Measurements from ENCODE around the gene TMEM63A.

TMEM63A gene

DNA sequence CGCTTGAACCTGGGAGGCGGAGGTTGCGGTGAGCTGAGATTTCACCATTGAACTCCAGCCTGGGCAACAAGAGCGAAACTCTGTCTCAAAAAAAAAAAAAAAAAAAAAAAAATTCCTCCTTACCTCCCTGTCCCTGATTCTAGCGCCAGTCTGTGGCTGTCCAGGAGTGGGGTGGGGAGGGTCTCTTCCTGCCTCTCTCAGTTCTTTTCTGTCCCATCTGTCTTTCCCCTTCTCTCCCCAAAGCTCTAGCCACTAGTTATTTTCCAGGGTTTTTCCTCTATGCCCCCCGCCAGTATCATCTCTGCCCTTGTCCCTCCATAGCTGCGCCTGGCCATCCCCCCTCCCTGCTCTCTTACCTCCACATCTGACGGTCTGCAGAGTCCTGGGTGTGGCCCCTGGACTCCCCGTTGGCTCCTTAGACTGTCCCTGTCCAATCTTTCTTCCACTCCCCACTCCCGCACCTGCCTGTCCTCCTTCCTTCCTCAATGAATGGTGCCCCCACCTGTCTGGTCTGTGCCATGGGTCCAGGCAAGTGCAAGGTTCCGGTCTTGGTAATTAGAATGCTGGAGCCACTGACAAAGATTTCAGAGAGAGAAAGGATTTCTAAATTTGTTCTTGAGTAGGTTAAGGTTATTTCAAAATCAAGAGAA, 1.6 kb upstream of the TMEM63A start:
- Histone ChIP-seq H3K27me3 (ENCODE audit: insufficient read depth, low read length) (no peaks in the 10 kb centered on the region; the same call in 1 of the 2 replicates), H3K9ac (ENCODE audit: low read length) (no peak overlapping the region), H3K27ac (ENCODE audit: low read depth, low read length, poor library complexity, severe bottlenecking) (no peak overlapping the region), H3K9me3 (ENCODE audit: low read length) (no peaks in the 10 kb centered on the region), H3K36me3 (ENCODE audit: insufficient read depth, low read length) (no peaks in the 10 kb centered on the region), H2AFZ (ENCODE audit: low read length) (no peak overlapping the region), H3K9me2 (ENCODE audit: low read depth, low read length) (no peaks in the 10 kb centered on the region), H3K4me1 (ENCODE audit: insufficient read depth, low read length, severe bottlenecking) (peaks cover 31% of the 10 kb centered on the region), H3F3A (ENCODE audit: insufficient read depth, low read length) (no peaks in the 10 kb centered on the region), H4K20me1 (ENCODE audit: insufficient read depth, low read length) (no peaks in the 10 kb centered on the region), H3K4me2 (ENCODE audit: low read length) (no peak overlapping the region), H3K4me3 (ENCODE audit: low read depth, low read length, poor library complexity, severe bottlenecking) (no peak overlapping the region), H3K79me2 (ENCODE audit: insufficient read depth, low read length) (no peaks in the 10 kb centered on the region)
- TF ChIP-seq, protein P1, sequence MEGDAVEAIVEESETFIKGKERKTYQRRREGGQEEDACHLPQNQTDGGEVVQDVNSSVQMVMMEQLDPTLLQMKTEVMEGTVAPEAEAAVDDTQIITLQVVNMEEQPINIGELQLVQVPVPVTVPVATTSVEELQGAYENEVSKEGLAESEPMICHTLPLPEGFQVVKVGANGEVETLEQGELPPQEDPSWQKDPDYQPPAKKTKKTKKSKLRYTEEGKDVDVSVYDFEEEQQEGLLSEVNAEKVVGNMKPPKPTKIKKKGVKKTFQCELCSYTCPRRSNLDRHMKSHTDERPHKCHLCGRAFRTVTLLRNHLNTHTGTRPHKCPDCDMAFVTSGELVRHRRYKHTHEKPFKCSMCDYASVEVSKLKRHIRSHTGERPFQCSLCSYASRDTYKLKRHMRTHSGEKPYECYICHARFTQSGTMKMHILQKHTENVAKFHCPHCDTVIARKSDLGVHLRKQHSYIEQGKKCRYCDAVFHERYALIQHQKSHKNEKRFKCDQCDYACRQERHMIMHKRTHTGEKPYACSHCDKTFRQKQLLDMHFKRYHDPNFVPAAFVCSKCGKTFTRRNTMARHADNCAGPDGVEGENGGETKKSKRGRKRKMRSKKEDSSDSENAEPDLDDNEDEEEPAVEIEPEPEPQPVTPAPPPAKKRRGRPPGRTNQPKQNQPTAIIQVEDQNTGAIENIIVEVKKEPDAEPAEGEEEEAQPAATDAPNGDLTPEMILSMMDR (IDR thresholded peaks at IDR 0.05; ENCODE audit: low read length): peak; percentile 21; the same call in 1 of the 2 replicates
- TF ChIP-seq EZH2 (IDR thresholded peaks at IDR 0.05; ENCODE audit: borderline replicate concordance, low read length): no peak

DNA sequence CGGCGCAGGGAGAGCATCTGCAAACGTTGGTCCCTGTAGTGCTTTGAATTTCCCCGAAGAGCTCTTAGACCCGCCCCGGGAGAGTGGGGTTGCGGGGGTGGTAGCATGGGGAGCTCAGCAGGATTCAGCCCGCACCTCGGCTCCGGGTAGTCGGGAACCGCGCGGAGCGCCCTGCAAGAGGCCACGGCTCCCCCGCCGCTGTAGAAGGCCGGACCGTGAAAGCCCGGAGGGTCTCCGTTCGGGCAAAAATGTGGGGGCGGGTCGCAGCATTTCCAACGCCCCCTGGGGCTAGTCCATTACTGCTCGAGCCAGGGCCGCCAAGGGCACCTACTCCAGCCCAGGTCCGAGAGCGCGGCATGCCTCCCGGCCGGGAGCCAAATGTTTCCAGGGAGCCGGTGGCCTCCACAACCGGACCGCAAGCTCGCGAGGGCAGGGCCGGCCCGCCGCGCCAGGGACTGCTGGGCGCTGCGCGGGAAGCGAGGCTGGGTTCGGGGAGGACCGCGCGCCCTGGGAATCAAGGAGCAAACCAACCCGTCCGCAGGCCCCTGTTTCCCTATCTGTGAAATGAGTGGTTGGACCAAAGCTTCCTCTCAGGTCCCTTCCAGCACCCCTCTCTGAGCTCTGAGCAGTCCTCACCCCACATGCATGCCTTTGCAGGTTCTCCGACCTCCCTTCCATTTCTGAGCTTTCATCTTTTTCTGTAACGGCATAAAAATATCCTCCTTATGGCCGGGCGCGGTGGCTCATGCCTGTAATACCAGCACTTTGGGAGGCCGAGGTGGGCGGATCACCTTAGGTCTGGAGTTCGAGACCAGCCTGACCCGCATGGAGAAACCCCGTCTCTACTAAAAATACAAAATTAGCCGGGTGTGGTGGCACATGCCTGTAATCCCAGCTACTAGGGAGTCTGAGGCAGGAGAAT, 775 bp upstream of the TMEM63A start:
- Histone ChIP-seq H3K79me2 (ENCODE audit: insufficient read depth, low read length) (no peaks in the 10 kb centered on the region), H3K36me3 (ENCODE audit: insufficient read depth, low read length) (no peaks in the 10 kb centered on the region), H3F3A (ENCODE audit: insufficient read depth, low read length) (no peaks in the 10 kb centered on the region), H3K4me3 (ENCODE audit: low read depth, low read length, poor library complexity, severe bottlenecking) (peak overlapping the region; percentile 95), H3K4me1 (ENCODE audit: insufficient read depth, low read length, severe bottlenecking) (peaks cover 31% of the 10 kb centered on the region), H3K4me2 (ENCODE audit: low read length) (peak overlapping the region; percentile 77), H2AFZ (ENCODE audit: low read length) (peak overlapping the region; percentile 53; the same call in 1 of the 2 replicates), H3K27me3 (ENCODE audit: insufficient read depth, low read length) (no peaks in the 10 kb centered on the region; the same call in 1 of the 2 replicates), H3K9me3 (ENCODE audit: low read length) (no peaks in the 10 kb centered on the region), H4K20me1 (ENCODE audit: insufficient read depth, low read length) (no peaks in the 10 kb centered on the region), H3K9ac (ENCODE audit: low read length) (peak overlapping the region; percentile 86), H3K9me2 (ENCODE audit: low read depth, low read length) (no peaks in the 10 kb centered on the region), H3K27ac (ENCODE audit: low read depth, low read length, poor library complexity, severe bottlenecking) (no peak overlapping the region)
- TF ChIP-seq, protein P1 (IDR thresholded peaks at IDR 0.05; ENCODE audit: low read length): 0 out of 2 replicates have a peak, but pooled peaks have one; percentile 2
- no peak for TF ChIP-seq EZH2 (IDR thresholded peaks at IDR 0.05; ENCODE audit: borderline replicate concordance, low read length)

DNA sequence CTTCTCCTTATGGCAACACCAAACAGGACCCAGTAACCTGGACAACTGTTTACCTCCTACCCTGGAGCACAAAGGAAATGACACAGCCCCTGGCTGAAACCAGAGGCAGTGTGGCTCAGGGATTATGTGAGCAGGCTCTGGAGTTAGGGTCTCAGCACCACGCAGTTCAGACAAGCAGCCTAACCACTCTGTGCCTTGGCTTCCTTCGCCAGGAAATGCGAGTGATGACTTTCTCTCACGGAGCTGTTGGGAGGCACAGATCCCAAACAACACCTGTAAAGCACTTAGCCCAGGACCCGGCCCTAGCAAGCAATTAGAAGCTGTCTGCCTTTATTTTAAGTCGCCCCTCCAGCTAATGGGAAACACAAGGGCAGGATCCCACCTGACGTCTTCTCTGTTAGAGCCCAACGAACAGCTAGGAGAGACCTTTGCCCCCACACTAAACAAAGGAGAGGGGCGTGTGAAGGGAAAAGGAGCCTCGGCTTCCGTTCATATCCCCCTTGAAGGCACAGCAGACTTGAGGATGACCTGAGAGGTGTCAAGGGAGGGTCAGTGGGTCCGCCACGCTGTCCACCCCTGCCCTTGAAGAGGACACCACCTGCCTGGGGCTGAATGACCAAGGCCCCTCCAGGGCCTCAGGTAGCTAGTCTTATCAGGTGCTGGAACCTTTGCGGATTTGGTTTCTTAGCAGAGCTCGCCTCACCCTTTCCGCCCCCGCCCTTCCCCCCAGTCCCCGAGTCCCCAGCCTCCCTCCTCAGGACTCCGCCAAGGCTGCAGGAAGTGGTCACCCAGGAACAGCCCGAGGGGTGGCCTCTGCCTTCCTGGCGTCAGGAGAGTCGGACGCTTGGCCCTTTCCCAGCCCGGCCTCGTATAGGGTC, 860 bp downstream of the TMEM63A start:
- Histone ChIP-seq H3K9me2 (ENCODE audit: low read depth, low read length) (no peaks in the 10 kb centered on the region), H3F3A (ENCODE audit: insufficient read depth, low read length) (no peaks in the 10 kb centered on the region), H4K20me1 (ENCODE audit: insufficient read depth, low read length) (no peaks in the 10 kb centered on the region), H3K9me3 (ENCODE audit: low read length) (no peaks in the 10 kb centered on the region), H3K36me3 (ENCODE audit: insufficient read depth, low read length) (no peaks in the 10 kb centered on the region), H2AFZ (ENCODE audit: low read length) (no peak overlapping the region), H3K27ac (ENCODE audit: low read depth, low read length, poor library complexity, severe bottlenecking) (peak overlapping the region; percentile 18), H3K4me2 (ENCODE audit: low read length) (peak overlapping the region; percentile 77), H3K4me3 (ENCODE audit: low read depth, low read length, poor library complexity, severe bottlenecking) (peak overlapping the region; percentile 95), H3K4me1 (ENCODE audit: insufficient read depth, low read length, severe bottlenecking) (peaks cover 31% of the 10 kb centered on the region), H3K79me2 (ENCODE audit: insufficient read depth, low read length) (no peaks in the 10 kb centered on the region), H3K27me3 (ENCODE audit: insufficient read depth, low read length) (no peaks in the 10 kb centered on the region), H3K9ac (ENCODE audit: low read length) (peak overlapping the region; percentile 86)
- no peak for TF ChIP-seq EZH2 (IDR thresholded peaks at IDR 0.05; ENCODE audit: borderline replicate concordance, low read length)
- TF ChIP-seq, protein P1 (IDR thresholded peaks at IDR 0.05; ENCODE audit: low read length): no peak

Data from OCI-LY1 (cell line).